DND-41 (cell line): ENCODE results near the gene BMP3.

ENCODE experiments used
- EZH2 ChIP-seq: IDR thresholded peaks from 3 replicates; pipeline ENCODE4 v1.6.1; 2012; ENCODE audit warnings: borderline replicate concordance, low read depth, mild to moderate bottlenecking, moderate library complexity, low read length, inconsistent platforms; ENCODE audit not compliant: severe bottlenecking
- TF ChIP-seq, protein P1 (sequence below): IDR thresholded peaks from 2 replicates; pipeline ENCODE4 v1.5.1; 2012; ENCODE audit warnings: borderline replicate concordance, low read length, moderate library complexity, mild to moderate bottlenecking; ENCODE audit not compliant: poor library complexity, severe bottlenecking; ENCODE audit errors: extremely low read depth

DNA sequence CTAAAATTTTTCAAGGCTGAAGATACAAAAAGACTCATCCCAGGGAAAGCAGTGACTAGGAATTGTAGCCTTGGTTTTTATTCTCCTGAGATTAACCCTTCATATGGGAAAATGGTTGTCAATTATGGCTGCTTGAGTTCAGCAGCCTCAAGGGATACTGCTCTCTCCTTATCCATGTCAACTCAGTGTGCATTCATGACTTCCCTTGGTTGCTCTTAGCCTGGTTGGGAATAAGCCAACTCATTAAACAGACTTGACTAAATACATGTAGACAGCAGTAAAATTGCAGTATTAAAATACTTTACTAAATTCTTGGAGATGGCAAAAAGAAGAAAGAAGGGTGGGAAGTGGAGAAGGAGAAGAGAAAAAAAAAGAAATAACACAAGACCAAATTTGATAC lies 44.5 kb upstream of the BMP3 start:
- TF ChIP-seq, protein P1, sequence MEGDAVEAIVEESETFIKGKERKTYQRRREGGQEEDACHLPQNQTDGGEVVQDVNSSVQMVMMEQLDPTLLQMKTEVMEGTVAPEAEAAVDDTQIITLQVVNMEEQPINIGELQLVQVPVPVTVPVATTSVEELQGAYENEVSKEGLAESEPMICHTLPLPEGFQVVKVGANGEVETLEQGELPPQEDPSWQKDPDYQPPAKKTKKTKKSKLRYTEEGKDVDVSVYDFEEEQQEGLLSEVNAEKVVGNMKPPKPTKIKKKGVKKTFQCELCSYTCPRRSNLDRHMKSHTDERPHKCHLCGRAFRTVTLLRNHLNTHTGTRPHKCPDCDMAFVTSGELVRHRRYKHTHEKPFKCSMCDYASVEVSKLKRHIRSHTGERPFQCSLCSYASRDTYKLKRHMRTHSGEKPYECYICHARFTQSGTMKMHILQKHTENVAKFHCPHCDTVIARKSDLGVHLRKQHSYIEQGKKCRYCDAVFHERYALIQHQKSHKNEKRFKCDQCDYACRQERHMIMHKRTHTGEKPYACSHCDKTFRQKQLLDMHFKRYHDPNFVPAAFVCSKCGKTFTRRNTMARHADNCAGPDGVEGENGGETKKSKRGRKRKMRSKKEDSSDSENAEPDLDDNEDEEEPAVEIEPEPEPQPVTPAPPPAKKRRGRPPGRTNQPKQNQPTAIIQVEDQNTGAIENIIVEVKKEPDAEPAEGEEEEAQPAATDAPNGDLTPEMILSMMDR: no peak
- no peak for TF ChIP-seq EZH2
